B cell (primary cell): ENCODE data around the gene MAP4K4. TPM values are rescaled to one million over a fixed set of nuclear protein-coding genes. Genes with fewer than 3 reads are reported as not detected.
A peak's percentile ranks its signal among the peaks of the same experiment; 100 is the strongest.

Experiments
- ATAC-seq: fragments of 200-7000 bp; cut with Tn5 transposase; one replicate; pipeline ENCODE4 v1.10.0; 2021; ENCODE audit warnings: low read depth, mild to moderate bottlenecking, moderate number of reproducible peaks, moderate library complexity
- CTCF ChIA-PET: fragments of 350-600 bp; sonication (Branson Sonifier 250); formaldehyde crosslinking; loops from one replicate; lab custom pipeline; 2021; ENCODE audit warnings: antibody characterized with exemption, inconsistent platforms; lab: Charles Lee
- POLR2A ChIA-PET: fragments of 350-600 bp; sonication (Branson Sonifier 250); formaldehyde crosslinking; loops from one replicate; lab custom pipeline; 2021; ENCODE audit warnings: antibody characterized with exemption; lab: Charles Lee
- DNase-seq: peaks from one replicate; pipeline ENCODE4 v3.0.0; 2013
- H2AFZ ChIP-seq: 2 replicates; pipeline ENCODE4 v1.6.1; 2012; ENCODE audit warnings: mild to moderate bottlenecking, low read depth, low read length; ENCODE audit not compliant: insufficient read depth, poor library complexity, severe bottlenecking
- H3K27ac ChIP-seq, 2 donors: 1 replicate in 1 of 2; 2 replicates in 1 of 2; pipeline ENCODE4 v1.5.1; 2012 to 2013; ENCODE audit warnings: low read length in 2 of 2, mild to moderate bottlenecking in 2 of 2, moderate library complexity in 1 of 2
- H3K27me3 ChIP-seq, 4 experiments: fragments of 200-600 bp in 1 of 4; sonication (generic) in 1 of 4; replicated peaks in 1 of 4; 1 replicate in 2 of 4; 2 replicates in 2 of 4; pipeline versions ENCODE4 v1.6.1 to v1.7.0; 2013 to 2016; ENCODE audit warnings: low read length in 3 of 4, mild to moderate bottlenecking in 2 of 4, mixed read lengths in 1 of 4, moderate library complexity in 1 of 4; ENCODE audit not compliant: insufficient read depth in 4 of 4, control insufficient read depth in 3 of 4; ENCODE audit errors: control extremely low read depth in 1 of 4
- H3K36me3 ChIP-seq, 2 experiments: replicated peaks in 1 of 2; 1 replicate in 1 of 2; 2 replicates in 1 of 2; pipeline versions ENCODE4 v1.6.1 to v1.7.1; 2013; ENCODE audit warnings: low read length in 1 of 2; ENCODE audit not compliant: insufficient read depth in 2 of 2, control insufficient read depth in 1 of 2; ENCODE audit errors: control extremely low read depth in 1 of 2, extremely low read depth in 1 of 2
- H3K4me1 ChIP-seq, 2 donors: fragments of 200-600 bp in 1 of 2; sonication (generic) in 1 of 2; 1 replicate in 1 of 2; 2 replicates in 1 of 2; pipeline versions ENCODE4 v1.5.1 to v1.6.1; 2013 to 2017; ENCODE audit warnings: low read length in 2 of 2; ENCODE audit not compliant: control insufficient read depth in 2 of 2, insufficient read depth in 2 of 2
- H3K4me2 ChIP-seq: replicated peaks from 2 replicates; pipeline ENCODE3; 2012; ENCODE audit warnings: mild to moderate bottlenecking, low read depth, low read length; ENCODE audit not compliant: poor library complexity, severe bottlenecking
- H3K4me3 ChIP-seq, 5 experiments: fragments of 200-600 bp in 1 of 5; sonication (generic) in 1 of 5; 1 replicate in 3 of 5; 2 replicates in 2 of 5; pipeline versions ENCODE4 v1.5.1 to v1.7.0; 2011 to 2016; ENCODE audit warnings: low read length in 4 of 5, mild to moderate bottlenecking in 4 of 5, low read depth in 2 of 5, control low read depth in 1 of 5, moderate library complexity in 1 of 5; ENCODE audit not compliant: insufficient read depth in 1 of 5; ENCODE audit errors: control extremely low read depth in 1 of 5, extremely low read depth in 1 of 5
- H3K79me2 ChIP-seq: fragments of 200-600 bp; sonication (generic); one replicate; pipeline ENCODE4 v1.6.0; 2016; ENCODE audit warnings: low read length; ENCODE audit not compliant: control insufficient read depth, insufficient read depth
- H3K9ac ChIP-seq: fragments of 200-600 bp; sonication (generic); 2 replicates; pipeline ENCODE4 v1.6.1; 2017; ENCODE audit warnings: mild to moderate bottlenecking, low read length, moderate library complexity
- H3K9me3 ChIP-seq, 3 donors: one replicate each; pipeline versions ENCODE4 v1.6.1 to v1.7.1; 2013; ENCODE audit warnings: low read length in 2 of 3; ENCODE audit not compliant: control insufficient read depth in 2 of 3, insufficient read depth in 1 of 3; ENCODE audit errors: control extremely low read depth in 1 of 3
- H4K20me1 ChIP-seq: 2 replicates; pipeline ENCODE4 v1.6.0; 2012; ENCODE audit warnings: mild to moderate bottlenecking, low read length; ENCODE audit not compliant: insufficient read depth, control insufficient read depth, poor library complexity, severe bottlenecking
- H3K27ac Mint-ChIP-seq: one replicate; pipeline ENCODE4 v1.8.0; 2021; ENCODE audit warnings: mixed read lengths
- H3K27me3 Mint-ChIP-seq: one replicate; pipeline ENCODE4 v1.8.0; 2021; ENCODE audit warnings: mixed read lengths
- H3K4me1 Mint-ChIP-seq: one replicate; pipeline ENCODE4 v1.8.0; 2021; ENCODE audit warnings: mixed read lengths
- H3K4me3 Mint-ChIP-seq: one replicate; pipeline ENCODE4 v1.8.0; 2021; ENCODE audit warnings: mixed read lengths
- H3K9me3 Mint-ChIP-seq: one replicate; pipeline ENCODE4 v1.8.0; 2022; ENCODE audit warnings: mixed read lengths; ENCODE audit not compliant: insufficient read depth
- EZH2 ChIP-seq: IDR thresholded peaks from 2 replicates; pipeline ENCODE4 v1.6.1; 2012; ENCODE audit warnings: borderline replicate concordance, low read depth, mild to moderate bottlenecking, moderate library complexity, low read length; ENCODE audit not compliant: insufficient read depth, poor library complexity, severe bottlenecking
- WGBS: methylation state at CpG from one replicate; pipeline ENCODE4 v1.1.5; 2013; ENCODE audit warnings: missing lambda C conversion rate; ENCODE audit not compliant: insufficient coverage; 5-methylcytosine and 5-hydroxymethylcytosine counted together
- intact Hi-C: fragments of 100-400 bp; cut with micrococcal nuclease; formaldehyde crosslinking; loops from one replicate; pipeline ENCODE4 v1.10.0; 2022
- polyA plus RNA-seq: library from polyadenylated mRNA; depleted of rRNA; stranded (reverse); fragments of >200 nt; gene quantifications from 2 replicates; pipeline ENCODE4 v1.2.3, GENCODE V29; 2012
- total RNA-seq, 2 donors: library from RNA; stranded (reverse); fragments of 120-200 nt in 1 of 2; gene quantifications; 1 replicate in 1 of 2; 2 replicates in 1 of 2; pipeline versions ENCODE4 v1.2.3 to v1.2.4, GENCODE V29; 2013 to 2022
- TF ChIP-seq, protein P1 (sequence below): fragments of 200-600 bp; IDR thresholded peaks from one replicate; pipeline ENCODE4 v1.8.0; 2022; ENCODE audit warnings: antibody characterized with exemption, mild to moderate bottlenecking

MAP4K4 gene
- total and polyA plus RNA-seq, 2 donors (not counting 1 experiment from before 2014, with no cell fraction given) = 54.8 to 280 TPM

DNA sequence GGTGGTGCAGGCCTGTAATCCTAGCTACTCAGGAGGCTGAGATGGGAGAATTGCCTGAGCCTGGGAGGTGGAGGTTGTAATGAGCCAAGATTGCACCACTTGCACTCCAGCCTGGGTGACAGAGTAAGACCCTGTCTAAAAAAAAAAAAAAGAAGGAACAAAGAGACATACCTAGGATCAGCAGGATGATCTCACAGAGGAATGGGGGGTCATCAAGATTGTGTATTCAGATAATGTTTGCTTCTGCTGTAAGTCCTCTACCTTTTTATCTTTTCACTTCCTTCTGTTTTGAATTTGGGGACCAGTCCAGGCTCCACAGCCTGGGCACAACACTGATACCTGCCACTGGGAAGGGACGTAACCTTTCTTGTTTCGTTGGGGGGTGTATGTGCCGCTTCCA is 53.2 kb downstream of the MAP4K4 start:
- Histone ChIP-seq H3K4me2 (peak overlapping the region; percentile 59), H3K36me3 (peaks cover 0 to 2% of the 10 kb centered on the region in 2 experiments), H3K27ac (peak overlapping the region; percentile 68 to 85), H4K20me1 (peaks cover 53% of the 10 kb centered on the region), H3K9me3 (no peaks in the 10 kb centered on the region), H2AFZ (no peak overlapping the region), H3K79me2 (peaks cover 82% of the 10 kb centered on the region), H3K4me3 (no peak overlapping the region), H3K4me1 (peaks cover 78 to 79% of the 10 kb centered on the region in 2 donors), H3K27me3 (no peaks in the 10 kb centered on the region), H3K9ac (no peak overlapping the region)
- no peaks in the 10 kb centered on the region for H3K27me3 Mint-ChIP-seq
- no peaks in the 10 kb centered on the region for H3K9me3 Mint-ChIP-seq
- 100% methylated on average over 1 of the region's 3 CpGs for WGBS
- no peak for TF ChIP-seq EZH2
- TF ChIP-seq, protein P1, sequence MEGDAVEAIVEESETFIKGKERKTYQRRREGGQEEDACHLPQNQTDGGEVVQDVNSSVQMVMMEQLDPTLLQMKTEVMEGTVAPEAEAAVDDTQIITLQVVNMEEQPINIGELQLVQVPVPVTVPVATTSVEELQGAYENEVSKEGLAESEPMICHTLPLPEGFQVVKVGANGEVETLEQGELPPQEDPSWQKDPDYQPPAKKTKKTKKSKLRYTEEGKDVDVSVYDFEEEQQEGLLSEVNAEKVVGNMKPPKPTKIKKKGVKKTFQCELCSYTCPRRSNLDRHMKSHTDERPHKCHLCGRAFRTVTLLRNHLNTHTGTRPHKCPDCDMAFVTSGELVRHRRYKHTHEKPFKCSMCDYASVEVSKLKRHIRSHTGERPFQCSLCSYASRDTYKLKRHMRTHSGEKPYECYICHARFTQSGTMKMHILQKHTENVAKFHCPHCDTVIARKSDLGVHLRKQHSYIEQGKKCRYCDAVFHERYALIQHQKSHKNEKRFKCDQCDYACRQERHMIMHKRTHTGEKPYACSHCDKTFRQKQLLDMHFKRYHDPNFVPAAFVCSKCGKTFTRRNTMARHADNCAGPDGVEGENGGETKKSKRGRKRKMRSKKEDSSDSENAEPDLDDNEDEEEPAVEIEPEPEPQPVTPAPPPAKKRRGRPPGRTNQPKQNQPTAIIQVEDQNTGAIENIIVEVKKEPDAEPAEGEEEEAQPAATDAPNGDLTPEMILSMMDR = no peak
- intact Hi-C loops = loop anchor here (1.0 to 5.0 kb wide), 2 partner anchors 31 to 57 kb away; no protein-coding TSS in a partner anchor
- ChIA-PET POLR2A (no interaction called here), CTCF (interaction anchor here (2.3 to 3.2 kb wide), 3 partner anchors 13 to 81 kb away, joined by 7 to 15 read pairs (median 12); no protein-coding TSS in a partner anchor)
- H3K27ac Mint-ChIP-seq = peak overlapping the region; percentile 85
- peaks cover 79% of the 10 kb centered on the region for H3K4me1 Mint-ChIP-seq
- no peak for ATAC-seq
- DNase-seq = no peak
- H3K4me3 Mint-ChIP-seq = peak overlapping the region; percentile 74

DNA sequence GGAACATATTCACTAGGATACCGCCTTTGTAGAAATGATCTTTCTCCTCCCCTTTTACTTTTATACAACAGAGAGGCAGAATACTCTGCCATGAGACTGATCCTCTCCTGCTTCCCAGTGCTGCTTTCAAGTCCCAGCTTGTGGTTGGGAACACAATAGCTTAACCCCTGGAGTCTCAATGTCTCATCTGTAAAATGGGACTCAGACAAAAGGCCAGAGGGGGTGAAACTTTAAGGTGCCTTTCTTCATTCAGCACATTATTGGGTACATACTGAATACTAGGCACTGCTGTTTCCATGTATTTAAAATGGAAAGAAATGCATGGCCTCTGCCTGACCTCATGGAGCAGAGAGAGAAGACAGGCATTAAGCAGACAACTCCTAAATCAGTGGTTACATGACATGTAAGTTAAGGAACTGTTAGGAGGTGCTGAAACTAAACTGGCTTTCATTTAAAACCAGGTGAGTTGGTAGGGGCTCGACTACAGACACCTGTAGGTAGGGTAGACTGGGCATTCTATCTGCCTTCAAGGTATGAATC is 53.8 kb downstream of the MAP4K4 start:
- Histone ChIP-seq H3K36me3 (peaks cover 0 to 2% of the 10 kb centered on the region in 2 experiments), H3K4me1 (peaks cover 78% of the 10 kb centered on the region in 2 donors), H2AFZ (no peak overlapping the region), H3K79me2 (peaks cover 82% of the 10 kb centered on the region), H4K20me1 (peaks cover 52% of the 10 kb centered on the region), H3K9ac (peak overlapping the region; percentile 33), H3K4me2 (peak overlapping the region; percentile 59), H3K27ac (peak overlapping the region; percentile 68 to 85), H3K9me3 (no peaks in the 10 kb centered on the region), H3K27me3 (no peaks in the 10 kb centered on the region), H3K4me3 (peak overlapping the region in 2 of 5 experiments; percentile 8 to 28)
- no peak for ATAC-seq
- intact Hi-C loops = loop anchor here (1.0 to 5.0 kb wide), 2 partner anchors 30 to 56 kb away; no protein-coding TSS in a partner anchor
- peaks cover 79% of the 10 kb centered on the region for H3K4me1 Mint-ChIP-seq
- H3K27me3 Mint-ChIP-seq = no peaks in the 10 kb centered on the region
- no CpG with 5 or more reads among the region's 2 CpGs for WGBS
- peak overlapping the region; percentile 74 for H3K4me3 Mint-ChIP-seq
- POLR2A ChIA-PET = interaction anchor here (0.6 to 1.8 kb wide), 3 partner anchors 10 to 63 kb away, joined by 3 to 6 read pairs (median 5); no protein-coding TSS in a partner anchor
- H3K27ac Mint-ChIP-seq = peak overlapping the region; percentile 85
- H3K9me3 Mint-ChIP-seq = no peaks in the 10 kb centered on the region
- no peak for TF ChIP-seq EZH2
- TF ChIP-seq, protein P1 = no peak
- CTCF ChIA-PET = interaction anchor here (1.0 to 3.2 kb wide), 9 partner anchors 10 to 364 kb away, joined by 3 to 15 read pairs (median 4); partner anchors contain the start of gene CREG2
- no peak for DNase-seq
